HG03039 (cell line): ENCODE measurements around the gene PRCC.

ENCODE experiments used
- ATAC-seq: cut with Tn5 transposase; IDR thresholded peaks from one replicate; pipeline ENCODE4 v1.9.1; 2021; ENCODE audit warnings: mild to moderate bottlenecking, moderate library complexity; ENCODE audit not compliant: unreplicated experiment

Gene PRCC

GRCh38 chr1:156840186-156840897, 73.0 kb downstream of the PRCC start:
- ATAC-seq: no peak

- no peak for ATAC-seq
Observed at GRCh38 chr1:156840898-156841279, 73.6 kb downstream of the PRCC start.

- no peak for ATAC-seq
Observed at GRCh38 chr1:156841295-156841855, 74.0 kb downstream of the PRCC start.

- no peak for ATAC-seq
Observed at GRCh38 chr1:156842618-156843300, 75.4 kb downstream of the PRCC start.

GRCh38 chr1:156844102-156844501, 76.8 kb downstream of the PRCC start:
- ATAC-seq: no peak

- ATAC-seq: no peak
Observed at GRCh38 chr1:156844638-156845037, 77.3 kb downstream of the PRCC start.

GRCh38 chr1:156845055-156845952, 78.0 kb downstream of the PRCC start:
- ATAC-seq: no peak

GRCh38 chr1:156845953-156846545, 78.7 kb downstream of the PRCC start:
- no peak for ATAC-seq

- no peak for ATAC-seq
Observed at GRCh38 chr1:156846643-156847042, 79.3 kb downstream of the PRCC start.

GRCh38 chr1:156847591-156848460, 80.5 kb downstream of the PRCC start:
- no peak for ATAC-seq

GRCh38 chr1:156848461-156849150, 81.3 kb downstream of the PRCC start:
- ATAC-seq: no peak

GRCh38 chr1:156849151-156849496, 81.8 kb downstream of the PRCC start:
- ATAC-seq: no peak
